HG02571 (cell line): ENCODE results near the gene TSKU.
"Not testable (repeated sequence)": the region's sequence is repeated elsewhere in the genome, so short reads cannot be mapped to it uniquely, and the experiment has no call there.

Experiments used
- ATAC-seq: cut with Tn5 transposase; IDR thresholded peaks from one replicate; pipeline ENCODE4 v1.9.1; 2021; ENCODE audit warnings: mild to moderate bottlenecking, moderate library complexity; ENCODE audit not compliant: unreplicated experiment

Gene TSKU

GRCh38 chr11:76783294-76783895 lies at the start of gene TSKU:
Gene TSKU, plus strand, starts transcription at chr11:76783356. Its CDS starts 12,261 bp downstream, at chr11:76795617.
- ATAC-seq: no peak

- not testable (repeated sequence) for ATAC-seq
Measured at GRCh38 chr11:76733906-76734305, 49.2 kb upstream of the TSKU start.

GRCh38 chr11:76734456-76735420 lies 48.4 kb upstream of the TSKU start:
- no peak for ATAC-seq

- no peak for ATAC-seq
Measured at GRCh38 chr11:76735841-76736240, 47.3 kb upstream of the TSKU start.

GRCh38 chr11:76736266-76736665 lies 46.9 kb upstream of the TSKU start:
- ATAC-seq: no peak

- no peak for ATAC-seq
Measured at GRCh38 chr11:76736773-76737495, 46.2 kb upstream of the TSKU start.

GRCh38 chr11:76738618-76739240 lies 44.4 kb upstream of the TSKU start:
- no peak for ATAC-seq

GRCh38 chr11:76739798-76740197 lies 43.4 kb upstream of the TSKU start:
- ATAC-seq: no peak

GRCh38 chr11:76740772-76741171 lies 42.4 kb upstream of the TSKU start:
- ATAC-seq: no peak

- no peak for ATAC-seq
Measured at GRCh38 chr11:76742902-76743301, 40.3 kb upstream of the TSKU start.

GRCh38 chr11:76744186-76745043 lies 38.7 kb upstream of the TSKU start:
- no peak for ATAC-seq

- no peak for ATAC-seq
Measured at GRCh38 chr11:76745044-76745376, 38.1 kb upstream of the TSKU start.

- ATAC-seq: no peak
Measured at GRCh38 chr11:76745561-76746207, 37.5 kb upstream of the TSKU start.

- no peak for ATAC-seq
Measured at GRCh38 chr11:76747153-76747914, 35.8 kb upstream of the TSKU start.

- ATAC-seq: no peak
Measured at GRCh38 chr11:76747915-76748860, 35.0 kb upstream of the TSKU start.

GRCh38 chr11:76748948-76749347 lies 34.2 kb upstream of the TSKU start:
- ATAC-seq: no peak

GRCh38 chr11:76750067-76750466 lies 33.1 kb upstream of the TSKU start:
- no peak for ATAC-seq

- ATAC-seq: no peak
Measured at GRCh38 chr11:76750746-76751145, 32.4 kb upstream of the TSKU start.
